ENCODE results near the gene PFKFB3. TPM values are rescaled to one million over a fixed set of nuclear protein-coding genes. Genes with fewer than 3 reads are reported as not detected.

PFKFB3 gene
- total and polyA plus RNA-seq, 12 donors, result 8.4 to 72.4 (median 29.5) TPM

GRCh38 chr10:6230315-6230714, 27.6 kb downstream of the PFKFB3 start:
- no peaks in the 10 kb centered on the region for H3K4me1 ChIP-seq (replicated peaks in 1 of 2)
- TF ChIP-seq POLR2A (IDR thresholded peaks at IDR 0.05), result no peak
- no peak for TF ChIP-seq CTCF (IDR thresholded peaks at IDR 0.05)
- no peaks in the 10 kb centered on the region for H3K9me3 ChIP-seq (replicated peaks in 1 of 3)
- 93 to 100% (median 97%) methylated on average over 2 of the region's 2 CpGs for WGBS, 4 donors
- no peak overlapping the region for H3K27ac ChIP-seq
- no peak for DNase-seq
- H3K36me3 ChIP-seq (replicated peaks in 1 of 2), result peaks cover 0 to 79% of the 10 kb centered on the region in 2 donors
- intact Hi-C loops (cut with DNase I), result no loop called here
- no peak overlapping the region for H3K4me3 ChIP-seq
- no peaks in the 10 kb centered on the region for H3K27me3 ChIP-seq

- TF ChIP-seq POLR2A (IDR thresholded peaks at IDR 0.05) (no peak), CTCF (IDR thresholded peaks at IDR 0.05) (no peak)
- intact Hi-C loops (cut with DNase I), result no loop called here
- no peaks in the 10 kb centered on the region for H3K27me3 ChIP-seq
- H3K36me3 ChIP-seq (replicated peaks in 1 of 2), result peaks cover 0 to 77% of the 10 kb centered on the region in 2 donors
- H3K27ac ChIP-seq, result no peak overlapping the region
- 87 to 92% (median 92%) methylated on average over 11 to 12 of the region's 12 CpGs for WGBS, 4 donors
- no peak for DNase-seq
- H3K9me3 ChIP-seq (replicated peaks in 1 of 3), result no peaks in the 10 kb centered on the region
- no peaks in the 10 kb centered on the region for H3K4me1 ChIP-seq (replicated peaks in 1 of 2)
- no peak overlapping the region for H3K4me3 ChIP-seq
These were observed 28.4 kb downstream of the PFKFB3 start for GRCh38 chr10:6231146-6231545.

DNA sequence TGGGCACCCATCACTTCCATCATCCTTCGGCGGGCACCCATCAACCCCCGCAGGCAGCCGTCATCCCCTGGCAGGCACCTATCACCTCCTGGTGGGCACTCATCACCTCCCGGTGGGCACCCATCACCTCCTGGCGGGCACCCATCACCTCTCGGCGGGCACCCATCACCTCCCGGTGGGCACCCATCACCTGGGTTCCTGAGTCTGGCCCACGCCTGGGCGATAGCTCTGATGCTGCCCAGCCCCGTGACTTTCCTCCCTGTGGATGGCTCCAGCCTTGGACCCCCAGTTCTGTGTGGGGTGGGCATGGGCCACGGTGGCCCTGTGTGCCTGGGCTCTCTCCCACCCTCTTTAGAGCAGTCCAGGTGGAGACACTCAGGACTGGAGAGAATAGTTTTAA, 29.0 kb downstream of the PFKFB3 start:
- intact Hi-C loops (cut with DNase I), result no loop called here
- no peak overlapping the region for H3K27ac ChIP-seq
- TF ChIP-seq POLR2A (IDR thresholded peaks at IDR 0.05) (no peak), CTCF (IDR thresholded peaks at IDR 0.05) (no peak)
- peaks cover 0 to 75% of the 10 kb centered on the region in 2 donors for H3K36me3 ChIP-seq (replicated peaks in 1 of 2)
- no peak for DNase-seq
- H3K4me3 ChIP-seq, result no peak overlapping the region
- H3K4me1 ChIP-seq (replicated peaks in 1 of 2), result no peaks in the 10 kb centered on the region
- H3K9me3 ChIP-seq (replicated peaks in 1 of 3), result no peaks in the 10 kb centered on the region
- no peaks in the 10 kb centered on the region for H3K27me3 ChIP-seq
- WGBS, 4 donors, result 84 to 100% (median 86%) methylated on average over 2 to 13 of the region's 13 CpGs

DNA sequence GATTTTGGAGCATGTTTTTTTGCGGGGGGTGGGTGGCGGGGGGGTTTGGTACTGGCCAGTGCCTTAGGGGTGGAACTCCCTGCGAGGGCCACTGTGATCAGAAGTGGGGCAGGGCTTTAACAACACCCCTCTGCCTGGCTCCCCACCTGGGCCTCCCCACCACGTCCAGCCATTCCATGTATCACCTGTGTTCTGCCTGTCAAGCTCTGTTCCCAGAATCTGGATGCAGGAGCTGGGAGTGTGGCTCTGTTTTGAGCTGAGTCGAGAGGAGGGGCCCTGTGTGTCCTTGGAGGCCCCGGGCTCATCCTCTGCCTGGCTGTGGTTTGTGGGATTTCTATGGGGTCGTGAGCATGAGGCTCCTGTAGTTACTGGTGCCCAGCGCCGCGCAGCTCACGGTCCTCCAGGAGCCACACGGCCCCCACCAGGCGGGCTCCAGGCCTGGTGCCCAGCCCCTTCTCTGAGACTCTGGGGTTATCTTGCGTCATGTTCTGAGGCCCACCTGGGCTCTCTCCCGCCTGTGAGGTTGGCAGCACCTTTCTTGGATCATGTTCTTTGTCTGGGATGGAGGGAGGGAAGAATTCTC, 29.6 kb downstream of the PFKFB3 start:
- H3K9me3 ChIP-seq (replicated peaks in 1 of 3), result no peaks in the 10 kb centered on the region
- intact Hi-C loops (cut with DNase I), result no loop called here
- H3K4me1 ChIP-seq (replicated peaks in 1 of 2), result no peaks in the 10 kb centered on the region
- no peak for DNase-seq
- TF ChIP-seq CTCF (IDR thresholded peaks at IDR 0.05), result no peak
- no peak for TF ChIP-seq POLR2A (IDR thresholded peaks at IDR 0.05)
- no peaks in the 10 kb centered on the region for H3K27me3 ChIP-seq
- 86 to 89% (median 88%) methylated on average over 6 to 15 of the region's 15 CpGs for WGBS, 4 donors
- H3K27ac ChIP-seq, result no peak overlapping the region
- H3K4me3 ChIP-seq, result no peak overlapping the region
- H3K36me3 ChIP-seq (replicated peaks in 1 of 2), result peaks cover 0 to 70% of the 10 kb centered on the region in 2 donors

Data from adrenal gland (tissue), 12 donors.